DMS153 treated with DMSO at 0.1 percent for 48 hours (cell line): ENCODE measurements around the gene ERH.

ENCODE experiments used
- DNase-seq: peaks from one replicate; lab custom pipeline; 2025; ENCODE audit not compliant: unreplicated experiment; lab: John Stamatoyannopoulos, UW

ERH gene

DNA sequence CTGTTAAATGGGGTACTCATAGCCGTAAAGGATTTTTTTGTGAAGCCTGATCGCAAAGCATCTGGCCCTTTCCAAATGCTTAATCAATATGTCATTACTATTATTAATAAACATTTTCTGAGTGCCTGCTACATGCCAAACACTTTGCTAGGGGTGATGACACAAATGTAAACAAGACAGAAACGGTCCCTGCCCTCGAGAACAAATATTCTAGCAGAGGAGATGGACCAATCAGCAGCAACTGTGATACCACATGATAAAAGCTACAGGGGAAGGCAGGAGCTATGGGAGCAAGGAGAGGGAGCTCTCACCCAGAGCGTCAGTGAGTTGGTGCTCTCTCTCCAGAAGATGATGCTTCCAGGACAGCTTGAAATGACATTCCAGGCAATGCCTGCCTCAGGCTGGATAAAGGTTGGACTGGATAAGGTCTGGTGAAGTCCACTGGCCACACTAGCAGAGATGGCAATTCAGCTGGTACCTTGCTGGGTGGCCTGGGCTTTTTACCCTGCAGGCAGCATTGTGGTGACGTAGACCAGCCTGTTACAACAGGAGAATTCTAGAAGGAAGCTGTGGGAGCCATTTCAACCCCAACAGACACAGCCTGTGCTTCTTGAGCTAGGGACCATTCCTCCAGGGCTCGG is 41.1 kb downstream of the ERH start:
- DNase-seq = no peak

- no peak for DNase-seq
Measured at GRCh38 chr14:69355607-69356281, 42.4 kb downstream of the ERH start.

DNA sequence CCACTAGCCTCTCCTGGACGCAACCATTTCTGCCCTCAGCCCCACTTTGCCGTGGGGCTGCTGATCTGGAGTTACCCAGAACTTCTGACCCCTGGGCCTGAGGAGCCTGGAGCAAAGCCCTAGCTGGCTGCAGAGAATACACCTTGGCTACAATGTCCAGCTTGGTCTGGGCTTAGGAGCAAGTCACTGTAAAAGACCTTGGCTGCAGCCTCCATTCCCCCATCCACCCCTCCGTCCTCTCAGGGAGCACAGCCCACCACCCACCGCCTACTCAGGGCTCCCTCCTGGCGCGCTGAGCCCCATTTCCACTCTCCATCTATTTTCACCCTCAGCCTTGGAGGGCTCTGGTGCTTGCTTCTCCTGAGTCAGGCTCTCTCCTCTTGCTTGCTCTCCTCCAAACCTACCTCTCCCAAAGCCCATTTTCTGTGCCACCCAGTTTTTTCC is 42.9 kb downstream of the ERH start:
- no peak for DNase-seq

DNA sequence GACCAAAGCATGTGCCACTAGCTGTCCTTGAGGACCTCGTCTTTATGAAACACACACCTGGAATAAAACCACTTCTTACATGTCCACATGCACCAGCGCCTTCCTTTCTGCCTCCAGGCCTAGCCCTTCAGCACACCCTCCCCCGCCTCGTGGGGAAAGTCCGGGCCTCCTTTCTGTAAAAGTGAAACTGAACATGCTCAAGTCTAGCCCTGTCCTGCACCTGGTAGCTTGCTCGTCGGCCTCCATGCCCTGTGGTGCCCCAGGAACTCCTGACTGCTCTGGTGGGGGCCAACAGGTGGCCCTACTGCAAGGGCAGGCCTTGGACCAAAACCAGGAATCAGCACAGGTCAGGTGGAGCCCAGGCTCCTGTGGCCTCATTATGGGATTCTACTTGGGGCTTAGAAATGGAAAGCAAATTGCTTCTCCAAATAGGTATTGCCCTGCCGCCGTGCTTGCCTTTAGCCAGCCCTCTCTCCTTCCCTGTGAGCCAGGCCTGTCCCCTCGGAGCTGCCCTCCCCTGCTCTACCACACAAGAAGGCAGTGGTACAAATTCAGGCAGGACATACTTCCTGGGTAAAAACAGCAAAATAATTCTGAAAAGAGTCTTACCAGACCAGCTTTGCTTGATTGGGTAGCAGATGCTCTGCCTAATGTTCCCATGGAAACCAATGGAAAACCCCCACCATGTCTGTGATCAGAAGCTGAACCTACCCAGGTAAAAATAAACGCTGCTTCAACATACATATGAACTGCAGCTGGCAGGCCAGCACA is 43.5 kb downstream of the ERH start:
- DNase-seq = no peak

- no peak for DNase-seq
Measured at GRCh38 chr14:69353168-69353567, 44.9 kb downstream of the ERH start.

GRCh38 chr14:69351911-69352310 is 46.2 kb downstream of the ERH start:
- DNase-seq = no peak

DNA sequence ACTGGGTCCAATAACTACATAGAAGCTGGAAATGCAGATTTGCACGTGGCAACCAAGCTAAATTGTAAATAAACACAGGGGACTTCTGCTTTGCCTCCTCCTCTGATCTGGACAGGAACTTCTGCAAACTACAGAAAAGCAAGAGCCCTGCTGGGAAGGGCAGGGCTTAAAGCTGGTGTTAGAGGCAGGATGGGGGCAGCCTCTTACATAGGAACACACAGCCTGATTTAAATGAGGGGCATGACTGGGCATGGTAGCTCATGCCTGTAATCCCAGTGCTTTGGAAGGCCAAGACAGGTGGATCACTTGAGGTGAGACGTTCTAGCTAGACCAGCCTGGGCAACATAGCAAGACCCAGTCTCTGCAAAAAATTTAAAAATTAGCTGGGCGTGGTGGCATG is 46.7 kb downstream of the ERH start:
- no peak for DNase-seq

DNA sequence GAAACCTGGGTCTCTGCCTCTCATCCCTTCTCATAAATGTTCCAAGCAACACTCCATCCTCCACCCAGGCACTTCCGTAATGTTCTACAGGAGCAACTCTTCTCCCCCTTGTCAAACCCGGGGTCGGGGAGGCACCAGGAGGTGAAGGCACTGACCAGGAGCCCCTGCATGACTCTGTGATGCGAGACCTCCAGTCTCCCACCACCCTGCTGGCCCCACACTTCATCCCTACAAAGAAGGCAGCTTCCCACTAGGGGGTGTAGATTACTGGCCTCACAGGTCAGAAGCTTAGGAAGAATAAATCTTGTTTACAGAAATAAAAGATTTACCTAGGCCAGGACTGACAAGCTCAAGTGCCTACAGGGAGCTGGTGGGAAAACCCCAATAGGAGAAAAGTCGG is 47.2 kb downstream of the ERH start:
- no peak for DNase-seq

DNA sequence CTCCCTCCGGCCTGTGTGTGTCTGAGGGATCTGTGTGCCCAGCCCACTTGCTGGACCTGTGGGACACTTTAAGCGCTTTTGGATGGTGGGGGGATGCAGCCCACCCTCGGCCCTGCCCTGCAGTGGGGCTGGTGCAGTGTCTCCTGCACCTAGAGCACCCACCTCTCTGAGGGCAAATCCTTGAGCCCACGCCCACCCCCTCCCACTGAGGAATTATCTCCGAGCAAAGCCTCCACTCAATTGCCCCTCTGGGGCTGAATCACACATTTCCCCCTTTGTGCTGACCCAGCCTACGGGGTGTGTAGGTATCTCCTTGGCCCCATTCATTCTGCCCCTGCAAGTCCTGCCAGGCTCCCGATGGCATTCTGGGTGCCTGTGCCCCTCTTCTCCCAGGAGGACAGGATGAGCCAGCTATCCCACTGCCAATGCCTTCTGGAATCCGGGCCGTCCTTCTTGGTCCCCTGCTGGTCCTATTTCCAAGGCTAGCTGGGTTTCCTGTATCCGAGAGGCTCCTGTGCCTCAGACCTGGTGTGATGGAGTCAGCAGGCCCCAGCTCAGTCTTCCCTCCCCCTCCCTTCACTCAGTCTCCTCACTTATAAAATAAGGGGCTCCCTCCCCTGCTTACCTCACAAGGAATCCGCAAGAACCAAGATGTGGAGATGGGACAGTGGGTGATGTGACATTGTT is 48.9 kb downstream of the ERH start:
- no peak for DNase-seq

DNA sequence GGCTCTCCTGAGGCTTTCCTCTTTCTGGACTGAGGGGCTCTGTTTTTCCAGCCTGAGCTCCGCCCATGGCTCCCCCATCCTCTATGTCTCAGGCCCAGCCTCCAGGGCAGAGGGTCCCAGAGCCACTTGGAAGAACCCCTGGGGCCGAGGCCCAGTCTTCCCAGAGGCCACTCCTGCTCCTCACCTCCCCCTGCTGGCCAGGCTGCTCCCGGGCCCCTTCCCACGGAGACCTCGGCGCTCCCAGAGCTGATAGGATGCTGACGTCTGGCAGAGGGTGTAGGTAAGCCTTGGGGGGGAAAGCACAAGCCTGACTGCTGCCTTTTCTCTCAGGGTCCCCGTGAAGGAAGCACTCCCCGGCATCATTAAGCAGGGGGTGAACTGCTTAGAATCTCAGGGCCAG is 51.4 kb downstream of the ERH start:
- DNase-seq = no peak

- DNase-seq = no peak
Measured at GRCh38 chr14:69345402-69345801, 52.7 kb downstream of the ERH start.

DNA sequence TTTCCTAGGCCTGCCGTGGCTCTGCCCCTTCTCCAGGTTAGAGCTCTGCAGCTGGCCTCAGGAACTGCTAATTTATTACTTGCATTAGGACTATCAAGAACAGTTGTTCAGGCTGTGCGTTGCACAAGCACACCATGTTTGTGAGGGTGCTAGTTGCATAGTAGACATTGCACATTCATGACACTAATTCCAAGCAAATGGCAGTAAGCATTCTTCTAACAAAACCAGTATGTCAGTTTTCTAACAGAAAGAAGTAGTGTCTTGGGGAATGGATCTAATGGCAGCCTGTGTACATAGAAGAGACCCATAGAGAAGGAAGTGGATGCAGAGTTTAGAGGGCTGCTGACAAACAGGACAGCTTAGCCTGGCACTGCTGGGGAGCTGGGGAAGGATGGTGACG is 53.9 kb downstream of the ERH start:
- DNase-seq = no peak

GRCh38 chr14:69342928-69343525 is 55.1 kb downstream of the ERH start:
- DNase-seq = no peak

DNA sequence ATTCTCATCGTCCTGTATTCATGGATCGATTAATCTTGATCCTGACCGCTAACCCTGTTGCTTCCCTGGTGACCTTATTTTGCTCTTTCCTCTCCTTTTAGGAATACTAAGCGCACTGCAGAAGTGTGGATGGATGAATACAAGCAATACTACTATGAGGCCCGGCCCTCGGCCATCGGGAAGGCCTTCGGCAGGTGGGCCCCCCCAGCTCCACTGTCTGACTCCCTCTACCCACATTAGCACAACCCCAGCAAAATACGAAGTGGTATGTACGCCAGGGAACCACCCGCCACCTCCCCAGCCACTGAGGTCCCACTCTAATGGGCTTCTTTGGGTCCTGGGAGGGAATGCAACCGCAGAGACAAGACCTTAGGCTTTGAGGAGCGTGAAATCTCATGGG is 58.7 kb downstream of the ERH start:
- no peak for DNase-seq

GRCh38 chr14:69337984-69338383 is 60.1 kb downstream of the ERH start:
- DNase-seq = no peak

DNA sequence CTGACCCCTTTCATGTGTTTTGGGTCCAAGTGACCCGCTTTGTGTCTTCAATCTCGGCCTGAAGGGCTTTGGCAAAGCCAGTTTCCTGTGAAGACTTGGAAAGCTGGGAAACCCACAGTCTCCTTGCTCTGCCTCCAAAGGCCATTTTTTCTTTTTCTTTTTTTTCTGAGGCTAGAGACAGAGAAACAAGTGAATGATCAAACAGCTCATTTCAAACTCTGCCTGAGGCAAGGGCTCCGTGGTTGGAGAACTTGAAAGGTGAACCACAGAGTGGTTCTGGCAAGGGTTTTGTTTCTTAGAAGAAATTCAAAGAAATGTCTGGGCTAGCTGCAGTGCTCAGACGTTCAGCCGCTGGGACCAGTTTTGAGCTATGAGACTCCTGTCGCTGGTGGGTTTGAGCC is 62.7 kb downstream of the ERH start:
- DNase-seq = no peak

DNA sequence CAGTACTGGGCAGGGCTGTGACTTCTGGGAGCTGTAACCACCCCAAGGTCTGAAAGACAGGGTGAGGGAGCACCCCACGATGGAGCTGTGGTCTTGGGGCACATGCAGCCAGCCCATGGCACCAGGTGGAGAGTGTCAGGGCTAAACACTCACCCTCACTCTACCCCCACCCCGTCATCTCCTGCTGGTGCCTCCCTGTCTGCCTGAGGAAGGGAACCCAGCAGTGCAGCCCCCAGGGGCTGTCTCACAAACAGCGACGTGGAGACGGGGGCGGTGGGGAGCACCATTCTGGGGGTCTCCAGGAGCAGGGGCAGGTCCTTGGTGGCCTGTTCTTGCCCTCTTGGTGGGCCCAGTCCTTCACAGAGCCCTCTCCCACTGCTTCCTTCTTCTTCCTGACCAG is 63.5 kb downstream of the ERH start:
- DNase-seq = no peak

DNA sequence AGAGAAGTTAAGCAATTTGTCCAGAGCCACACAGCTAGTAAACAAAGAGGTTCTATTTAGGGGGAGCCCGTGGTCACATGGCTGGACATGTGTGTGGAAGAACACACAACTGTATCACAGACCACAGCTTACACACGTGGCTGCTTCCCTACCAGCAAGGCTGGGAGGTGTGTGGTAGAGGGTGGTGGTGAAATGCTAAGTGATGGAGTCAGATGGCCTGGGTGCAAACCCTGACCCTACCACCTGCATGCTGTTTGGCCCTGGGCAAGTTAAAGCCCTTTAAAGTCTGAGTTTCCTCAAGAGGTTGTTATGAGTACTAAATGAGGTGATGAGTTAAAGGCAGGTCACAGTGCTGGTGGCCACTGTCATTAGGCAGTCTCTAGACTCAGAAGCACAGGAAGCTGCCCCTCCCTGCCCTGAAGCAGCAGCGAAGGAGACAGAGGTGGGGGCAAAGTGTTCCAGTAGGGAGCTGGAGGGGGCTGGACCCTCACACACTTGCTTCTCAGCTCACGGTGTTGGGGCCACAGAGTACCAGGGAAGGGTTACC is 64.2 kb downstream of the ERH start:
- no peak for DNase-seq

GRCh38 chr14:69332782-69333395 is 65.2 kb downstream of the ERH start:
- DNase-seq = no peak

- DNase-seq = no peak
Measured at GRCh38 chr14:69331206-69331605, 66.9 kb downstream of the ERH start.
